HG03457 (cell line): ENCODE results near the gene ELF2.
A peak's percentile ranks its signal among the peaks of the same experiment; 100 is the strongest.
"Not testable (repeated sequence)": the region's sequence is repeated elsewhere in the genome, so short reads cannot be mapped to it uniquely, and the experiment has no call there.

Experiments
- ATAC-seq: cut with Tn5 transposase; IDR thresholded peaks from one replicate; pipeline ENCODE4 v1.9.1; 2021; ENCODE audit warnings: moderate number of reproducible peaks; ENCODE audit not compliant: unreplicated experiment

ELF2 gene

GRCh38 chr4:139082750-139083606, 94.0 kb downstream of the ELF2 start:
- peak; percentile 91 for ATAC-seq

GRCh38 chr4:139078926-139079325, 98.1 kb downstream of the ELF2 start:
- no peak for ATAC-seq

GRCh38 chr4:139077567-139078355, 99.3 kb downstream of the ELF2 start:
- no peak for ATAC-seq

GRCh38 chr4:139076016-139076744, 100.8 kb downstream of the ELF2 start:
- no peak for ATAC-seq

- no peak for ATAC-seq
Observed at GRCh38 chr4:139060591-139060990, 116.4 kb downstream of the ELF2 start.

- ATAC-seq: not testable (repeated sequence)
Observed at GRCh38 chr4:139059026-139059425, 118.0 kb downstream of the ELF2 start.

- no peak for ATAC-seq
Observed at GRCh38 chr4:139054791-139055505, 122.1 kb downstream of the ELF2 start.

GRCh38 chr4:139053909-139054308, 123.1 kb downstream of the ELF2 start:
- ATAC-seq: no peak

GRCh38 chr4:139050446-139050845, 126.6 kb downstream of the ELF2 start:
- no peak for ATAC-seq

GRCh38 chr4:139048026-139048425, 129.0 kb downstream of the ELF2 start:
- ATAC-seq: no peak

- ATAC-seq: no peak
Observed at GRCh38 chr4:139044291-139044690, 132.7 kb downstream of the ELF2 start.

GRCh38 chr4:139042981-139043460, 134.0 kb downstream of the ELF2 start:
- ATAC-seq: no peak

- no peak for ATAC-seq
Observed at GRCh38 chr4:139038874-139039443, 138.1 kb downstream of the ELF2 start.

- no peak for ATAC-seq
Observed at GRCh38 chr4:139036885-139037284, 140.1 kb downstream of the ELF2 start.

- ATAC-seq: no peak
Observed at GRCh38 chr4:139035650-139036049, 141.4 kb downstream of the ELF2 start.

GRCh38 chr4:139030614-139031235, 146.3 kb downstream of the ELF2 start:
- ATAC-seq: no peak

GRCh38 chr4:139029866-139030363, 147.1 kb downstream of the ELF2 start:
- ATAC-seq: not testable (repeated sequence)

GRCh38 chr4:139028191-139028661, 148.8 kb downstream of the ELF2 start:
- ATAC-seq: no peak

GRCh38 chr4:139027776-139028175, 149.2 kb downstream of the ELF2 start:
- ATAC-seq: no peak
